Esophagus squamous epithelium (tissue), 5 donors: ENCODE results near the gene RAB37. TPM values are rescaled to one million over a fixed set of nuclear protein-coding genes. Genes with fewer than 3 reads are reported as not detected.

Experiments used
- DNase-seq: peaks from one replicate; lab custom pipeline; 2025; lab: John Stamatoyannopoulos, UW
- H3K27ac ChIP-seq, 4 donors: fragments of 200-600 bp; sonication (generic); one replicate each; pipeline ENCODE4 v1.5.1; 2016 to 2019; ENCODE audit warnings: mild to moderate bottlenecking in 1 of 4
- H3K27me3 ChIP-seq, 4 donors: fragments of 200-600 bp; sonication (generic); 1 replicate in 3 of 4; 2 replicates in 1 of 4; pipeline versions ENCODE4 v1.5.1 to v1.6.0; 2017 to 2021; ENCODE audit warnings: antibody characterized with exemption in 1 of 4
- H3K36me3 ChIP-seq, 3 donors: fragments of 200-600 bp; sonication (generic); one replicate each; pipeline ENCODE4 v1.5.1; 2016 to 2019
- H3K4me1 ChIP-seq, 3 donors: fragments of 200-600 bp; sonication (generic); one replicate each; pipeline ENCODE4 v1.5.1; 2017 to 2019
- H3K4me3 ChIP-seq, 4 donors: fragments of 200-600 bp; sonication (generic); 1 replicate in 3 of 4; 2 replicates in 1 of 4; pipeline ENCODE4 v1.5.1; 2016 to 2019; ENCODE audit warnings: mild to moderate bottlenecking in 2 of 4, moderate library complexity in 1 of 4
- H3K9me3 ChIP-seq, 3 donors: fragments of 200-600 bp; sonication (generic); one replicate each; pipeline ENCODE4 v1.5.1; 2016 to 2019
- POLR2A ChIP-seq, 4 donors: fragments of 450-650 bp; IDR thresholded peaks; one replicate each; pipeline ENCODE4 v1.6.1; 2017; ENCODE audit warnings: antibody characterized with exemption in 4 of 4, mild to moderate bottlenecking in 4 of 4, moderate library complexity in 3 of 4
- WGBS, 2 donors: methylation state at CpG; one replicate each; pipeline ENCODE4 v1.1.5; 2018; 5-methylcytosine and 5-hydroxymethylcytosine counted together
- intact Hi-C: fragments of 100-400 bp; cut with DNase I; formaldehyde crosslinking; loops from one replicate; pipeline ENCODE4 v1.15.0; 2022
- total RNA-seq, 4 donors: library from RNA; depleted of rRNA; stranded (reverse); fragments of >200 nt; gene quantifications; one replicate each; pipeline ENCODE4 v1.1.0, GENCODE V29; 2016
- TF ChIP-seq, protein P1 (sequence below), 6 experiments: fragments of 450-650 bp in 4 of 6; fragments of 200-600 bp in 2 of 6; sonication (generic) in 2 of 6; IDR thresholded peaks; one replicate each; pipeline ENCODE4 v1.5.1; 2016 to 2019; ENCODE audit warnings: antibody characterized with exemption in 6 of 6, mild to moderate bottlenecking in 4 of 6, moderate library complexity in 4 of 6
- donor health status: DM: yes; HTN: yes; CAD: no.

RAB37 gene
- total RNA-seq, 4 donors from 2014 or later = 0.44 to 3.2 (median 1.6) TPM; not detected in 1

DNA sequence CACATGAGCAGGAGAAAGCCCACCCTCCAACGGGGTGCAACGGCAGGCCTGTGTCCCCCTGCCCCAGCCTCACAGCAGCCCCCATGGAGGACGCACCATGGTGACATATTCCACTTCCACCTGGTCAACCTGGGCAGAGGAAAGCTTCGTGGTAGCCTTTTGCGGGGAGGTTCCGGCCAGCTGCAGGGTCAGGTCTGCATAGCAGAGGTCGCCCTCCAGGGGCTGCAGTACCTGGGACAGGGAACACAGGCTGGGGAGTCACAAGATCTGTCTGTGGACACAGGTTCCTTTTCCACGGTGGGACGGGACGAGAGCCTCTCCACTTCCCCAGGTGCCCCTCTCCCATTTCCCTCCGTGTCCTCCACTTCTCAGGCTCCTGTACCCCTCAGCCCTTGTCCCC lies 41.4 kb upstream of the RAB37 start:
- no peaks in the 10 kb centered on the region for H3K9me3 ChIP-seq
- 57% methylated on average over 3 of the region's 11 CpGs; no CpG with 5 or more reads in 1 of the 2 donors for WGBS, 2 donors
- DNase-seq = no peak
- no peaks in the 10 kb centered on the region for H3K36me3 ChIP-seq
- H3K4me1 ChIP-seq = no peaks in the 10 kb centered on the region
- no peak overlapping the region for H3K4me3 ChIP-seq
- no peak for TF ChIP-seq POLR2A (IDR thresholded peaks at IDR 0.05)
- TF ChIP-seq, protein P1, sequence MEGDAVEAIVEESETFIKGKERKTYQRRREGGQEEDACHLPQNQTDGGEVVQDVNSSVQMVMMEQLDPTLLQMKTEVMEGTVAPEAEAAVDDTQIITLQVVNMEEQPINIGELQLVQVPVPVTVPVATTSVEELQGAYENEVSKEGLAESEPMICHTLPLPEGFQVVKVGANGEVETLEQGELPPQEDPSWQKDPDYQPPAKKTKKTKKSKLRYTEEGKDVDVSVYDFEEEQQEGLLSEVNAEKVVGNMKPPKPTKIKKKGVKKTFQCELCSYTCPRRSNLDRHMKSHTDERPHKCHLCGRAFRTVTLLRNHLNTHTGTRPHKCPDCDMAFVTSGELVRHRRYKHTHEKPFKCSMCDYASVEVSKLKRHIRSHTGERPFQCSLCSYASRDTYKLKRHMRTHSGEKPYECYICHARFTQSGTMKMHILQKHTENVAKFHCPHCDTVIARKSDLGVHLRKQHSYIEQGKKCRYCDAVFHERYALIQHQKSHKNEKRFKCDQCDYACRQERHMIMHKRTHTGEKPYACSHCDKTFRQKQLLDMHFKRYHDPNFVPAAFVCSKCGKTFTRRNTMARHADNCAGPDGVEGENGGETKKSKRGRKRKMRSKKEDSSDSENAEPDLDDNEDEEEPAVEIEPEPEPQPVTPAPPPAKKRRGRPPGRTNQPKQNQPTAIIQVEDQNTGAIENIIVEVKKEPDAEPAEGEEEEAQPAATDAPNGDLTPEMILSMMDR (IDR thresholded peaks at IDR 0.05) = no peak
- H3K27me3 ChIP-seq = peaks cover 0 to 58% (median 0%) of the 10 kb centered on the region in 4 donors
- H3K27ac ChIP-seq = no peak overlapping the region
- intact Hi-C loops = no loop called here

- no peaks in the 10 kb centered on the region for H3K4me1 ChIP-seq
- H3K27me3 ChIP-seq = peaks cover 0 to 50% (median 0%) of the 10 kb centered on the region in 4 donors
- WGBS, 2 donors = 73 to 75% methylated on average over 2 of the region's 2 CpGs
- intact Hi-C loops = no loop called here
- no peaks in the 10 kb centered on the region for H3K36me3 ChIP-seq
- no peak overlapping the region for H3K27ac ChIP-seq
- DNase-seq = no peak
- H3K4me3 ChIP-seq = no peak overlapping the region
- TF ChIP-seq POLR2A (IDR thresholded peaks at IDR 0.05) = no peak
- TF ChIP-seq, protein P1 (IDR thresholded peaks at IDR 0.05) = no peak
- no peaks in the 10 kb centered on the region for H3K9me3 ChIP-seq
Observed at GRCh38 chr17:74697515-74697914, 39.5 kb upstream of the RAB37 start.

- TF ChIP-seq POLR2A (IDR thresholded peaks at IDR 0.05) = no peak
- TF ChIP-seq, protein P1 (IDR thresholded peaks at IDR 0.05) = no peak
- 73% methylated on average over 4 of the region's 7 CpGs; no CpG with 5 or more reads in 1 of the 2 donors for WGBS, 2 donors
- intact Hi-C loops = no loop called here
- H3K4me3 ChIP-seq = no peak overlapping the region
- DNase-seq = no peak
- no peaks in the 10 kb centered on the region for H3K4me1 ChIP-seq
- no peaks in the 10 kb centered on the region for H3K36me3 ChIP-seq
- H3K27me3 ChIP-seq = peaks cover 0 to 46% (median 0%) of the 10 kb centered on the region in 4 donors
- H3K27ac ChIP-seq = no peak overlapping the region
- no peaks in the 10 kb centered on the region for H3K9me3 ChIP-seq
Observed at GRCh38 chr17:74698069-74698468, 39.0 kb upstream of the RAB37 start.

GRCh38 chr17:74699236-74699635 lies 37.8 kb upstream of the RAB37 start:
- 80 to 84% methylated on average over 6 to 9 of the region's 9 CpGs for WGBS, 2 donors
- Histone ChIP-seq H3K9me3 (no peaks in the 10 kb centered on the region), H3K4me3 (no peak overlapping the region), H3K27me3 (peaks cover 0 to 40% (median 0%) of the 10 kb centered on the region in 4 donors), H3K27ac (no peak overlapping the region), H3K4me1 (no peaks in the 10 kb centered on the region), H3K36me3 (no peaks in the 10 kb centered on the region)
- TF ChIP-seq, protein P1 (IDR thresholded peaks at IDR 0.05) = no peak
- no peak for TF ChIP-seq POLR2A (IDR thresholded peaks at IDR 0.05)
- DNase-seq = no peak
- intact Hi-C loops = no loop called here

DNA sequence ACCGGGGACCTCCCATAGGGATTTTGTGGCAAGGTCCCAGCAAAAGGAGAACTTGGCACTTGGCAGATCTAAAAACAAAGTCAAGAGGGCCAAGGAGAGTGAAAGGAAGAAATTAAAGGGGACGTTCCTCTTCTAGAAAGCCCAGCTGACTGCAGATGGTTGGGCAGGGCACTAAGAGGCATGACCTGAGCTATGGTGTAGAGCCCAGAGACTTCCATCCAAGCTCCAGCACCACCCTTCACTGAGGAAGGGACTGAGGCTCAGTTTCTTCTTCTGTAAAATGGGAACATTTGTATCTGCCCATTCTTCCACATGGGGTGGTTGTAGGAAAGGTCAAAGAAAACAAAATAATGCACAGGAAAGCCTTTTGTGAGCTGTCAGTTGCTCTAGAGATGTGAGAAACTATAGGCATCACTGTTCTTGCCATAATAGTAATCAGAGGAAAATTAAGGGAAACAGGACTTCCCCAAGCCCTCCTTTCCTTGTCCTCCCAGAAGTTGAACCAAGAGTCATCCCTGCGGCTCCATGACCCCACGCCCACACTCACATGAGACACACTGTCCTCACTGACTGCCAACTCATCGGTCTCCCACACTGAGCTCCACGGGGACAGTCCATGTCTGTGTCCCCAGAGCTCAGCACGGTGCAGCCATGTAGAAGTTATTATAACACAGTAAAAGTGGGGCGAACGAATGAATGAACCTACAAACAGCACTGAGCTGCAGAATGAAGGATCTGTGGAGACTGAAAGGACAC lies 34.8 kb upstream of the RAB37 start:
- Histone ChIP-seq H3K4me3 (no peak overlapping the region), H3K9me3 (no peaks in the 10 kb centered on the region), H3K36me3 (no peaks in the 10 kb centered on the region), H3K27me3 (peaks cover 0 to 30% (median 0%) of the 10 kb centered on the region in 4 donors), H3K4me1 (no peaks in the 10 kb centered on the region), H3K27ac (no peak overlapping the region)
- no peak for DNase-seq
- intact Hi-C loops = no loop called here
- WGBS, 2 donors = 53 to 69% methylated on average over 4 to 8 of the region's 9 CpGs
- TF ChIP-seq, protein P1 (IDR thresholded peaks at IDR 0.05) = no peak
- no peak for TF ChIP-seq POLR2A (IDR thresholded peaks at IDR 0.05)
